ENCODE data around the gene ANO8. TPM values are rescaled to one million over a fixed set of nuclear protein-coding genes. Genes with fewer than 3 reads are reported as not detected.

Gene ANO8
- total and polyA plus RNA-seq, 10 donors, result 1.1 to 12.0 (median 7.2) TPM

GRCh38 chr19:17314007-17314593 is 20.6 kb downstream of the ANO8 start:
- 93 to 97% (median 95%) methylated on average over 13 to 19 of the region's 19 CpGs for WGBS, 5 donors
- no peaks in the 10 kb centered on the region for H3K9me3 ChIP-seq

GRCh38 chr19:17312189-17313113 is 22.2 kb downstream of the ANO8 start:
- peaks cover 11 to 55% (median 33%) of the 10 kb centered on the region in 6 donors for H3K4me1 ChIP-seq
- 86 to 93% (median 91%) methylated on average over 14 to 20 of the region's 20 CpGs for WGBS, 5 donors
- H3K27me3 ChIP-seq (replicated peaks in 1 of 7), result no peaks in the 10 kb centered on the region
- no peak for DNase-seq
- no peak overlapping the region for H3K27ac ChIP-seq
- no peak overlapping the region for H3K4me3 ChIP-seq
- TF ChIP-seq CTCF (IDR thresholded peaks at IDR 0.05 in 8 of 11, conservative IDR thresholded peaks at IDR 0.05 in 3 of 11), result no peak
- no peak for TF ChIP-seq POLR2A (IDR thresholded peaks at IDR 0.05)
- peak in 1 of 3 donors; percentile 21 for TF ChIP-seq POLR2AphosphoS5 (IDR thresholded peaks at IDR 0.05)
- peaks cover 0 to 64% (median 29%) of the 10 kb centered on the region in 6 donors for H3K36me3 ChIP-seq
- intact Hi-C loops (cut with DNase I; ENCODE audit: low total_unique reads), result no loop called here
- H3K9me3 ChIP-seq, result no peaks in the 10 kb centered on the region

More at GRCh38 chr19:17314007-17314593, 20.6 kb downstream of the ANO8 start:
- Histone ChIP-seq H3K4me1 (peaks cover 11 to 42% (median 24%) of the 10 kb centered on the region in 6 donors), H3K36me3 (peaks cover 0 to 81% (median 36%) of the 10 kb centered on the region in 6 donors), H3K27ac (no peak overlapping the region), H3K4me3 (no peak overlapping the region), H3K27me3 (replicated peaks in 1 of 7) (no peaks in the 10 kb centered on the region)
- no peak for TF ChIP-seq POLR2A (IDR thresholded peaks at IDR 0.05)
- intact Hi-C loops (cut with DNase I; ENCODE audit: low total_unique reads), result no loop called here
- no peak for DNase-seq

GRCh38 chr19:17311455-17312188 is 23.0 kb downstream of the ANO8 start:
- H3K27ac ChIP-seq, result no peak overlapping the region
- H3K36me3 ChIP-seq, result peaks cover 0 to 56% (median 25%) of the 10 kb centered on the region in 6 donors

More at GRCh38 chr19:17311455-17312188, 23.0 kb downstream of the ANO8 start:
- Histone ChIP-seq H3K4me3 (no peak overlapping the region), H3K4me1 (peaks cover 14 to 61% (median 37%) of the 10 kb centered on the region in 6 donors), H3K9me3 (no peaks in the 10 kb centered on the region), H3K27me3 (replicated peaks in 1 of 7) (no peaks in the 10 kb centered on the region)
- no peak for DNase-seq
- intact Hi-C loops (cut with DNase I; ENCODE audit: low total_unique reads), result no loop called here
- TF ChIP-seq CTCF (IDR thresholded peaks at IDR 0.05 in 8 of 11, conservative IDR thresholded peaks at IDR 0.05 in 3 of 11) (no peak), POLR2A (IDR thresholded peaks at IDR 0.05) (no peak), POLR2AphosphoS5 (IDR thresholded peaks at IDR 0.05) (no peak)
- 77 to 92% (median 85%) methylated on average over 10 to 11 of the region's 11 CpGs for WGBS, 5 donors
